ENCODE data around the gene NR6A1.
A peak's percentile ranks its signal among the peaks of the same experiment; 100 is the strongest.
"Not testable (repeated sequence)": the region's sequence is repeated elsewhere in the genome, so short reads cannot be mapped to it uniquely, and the experiment has no call there.

NR6A1 gene

DNA sequence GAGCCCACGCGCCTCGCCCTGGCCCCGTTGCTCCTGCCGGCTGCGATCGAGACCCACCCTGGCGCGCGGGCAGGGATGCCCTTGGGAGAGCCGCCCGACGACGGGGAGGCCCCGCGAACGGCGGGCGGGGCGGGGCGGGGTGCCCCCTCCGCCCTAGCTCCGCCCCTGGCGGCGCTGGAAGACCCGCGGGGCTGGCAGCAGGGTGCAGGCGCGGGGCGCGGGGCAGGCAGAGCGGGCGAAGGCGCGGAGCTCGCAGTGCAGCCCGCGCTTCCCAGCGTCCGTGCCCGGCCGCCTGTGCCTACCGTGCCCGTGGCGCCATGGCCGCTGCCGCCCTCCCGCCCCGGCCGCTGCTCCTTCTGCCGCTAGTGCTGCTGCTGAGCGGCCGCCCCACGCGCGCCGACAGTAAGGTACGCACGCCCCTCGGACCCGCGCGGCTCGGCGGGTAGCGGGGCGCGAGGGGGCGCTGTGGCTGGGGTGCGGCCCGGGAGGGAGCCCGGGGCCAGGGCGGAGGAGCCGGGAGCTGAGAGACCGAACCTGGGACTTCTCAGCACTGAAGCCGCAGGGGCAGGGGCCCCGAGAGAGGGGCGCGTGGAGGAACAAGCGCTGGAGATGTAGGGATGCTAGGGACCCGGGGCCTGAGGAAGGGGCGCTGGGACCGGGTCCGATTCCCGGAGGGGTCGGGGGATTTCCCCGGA is 6.0 kb upstream of the NR6A1 start, which contains the start of gene OLFML2A:
Gene OLFML2A, plus strand, starts transcription at position 180 of the 695 bp plus-strand sequence. Its CDS starts 138 bp downstream, at position 318.
- no peaks in the 10 kb centered on the region; the same call in 1 of the 2 replicates for H3K27me3 ChIP-seq (replicated peaks; ENCODE audit: control insufficient read depth, insufficient read depth, low read length)
- TF ChIP-seq, protein P1, sequence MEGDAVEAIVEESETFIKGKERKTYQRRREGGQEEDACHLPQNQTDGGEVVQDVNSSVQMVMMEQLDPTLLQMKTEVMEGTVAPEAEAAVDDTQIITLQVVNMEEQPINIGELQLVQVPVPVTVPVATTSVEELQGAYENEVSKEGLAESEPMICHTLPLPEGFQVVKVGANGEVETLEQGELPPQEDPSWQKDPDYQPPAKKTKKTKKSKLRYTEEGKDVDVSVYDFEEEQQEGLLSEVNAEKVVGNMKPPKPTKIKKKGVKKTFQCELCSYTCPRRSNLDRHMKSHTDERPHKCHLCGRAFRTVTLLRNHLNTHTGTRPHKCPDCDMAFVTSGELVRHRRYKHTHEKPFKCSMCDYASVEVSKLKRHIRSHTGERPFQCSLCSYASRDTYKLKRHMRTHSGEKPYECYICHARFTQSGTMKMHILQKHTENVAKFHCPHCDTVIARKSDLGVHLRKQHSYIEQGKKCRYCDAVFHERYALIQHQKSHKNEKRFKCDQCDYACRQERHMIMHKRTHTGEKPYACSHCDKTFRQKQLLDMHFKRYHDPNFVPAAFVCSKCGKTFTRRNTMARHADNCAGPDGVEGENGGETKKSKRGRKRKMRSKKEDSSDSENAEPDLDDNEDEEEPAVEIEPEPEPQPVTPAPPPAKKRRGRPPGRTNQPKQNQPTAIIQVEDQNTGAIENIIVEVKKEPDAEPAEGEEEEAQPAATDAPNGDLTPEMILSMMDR (IDR thresholded peaks at IDR 0.05; ENCODE audit: insufficient read depth, low read length, poor library complexity, severe bottlenecking), result no peak
- H3K36me3 ChIP-seq (ENCODE audit: control insufficient read depth, insufficient read depth, low read length), result no peaks in the 10 kb centered on the region
- H3K4me3 ChIP-seq (replicated peaks; ENCODE audit: low read depth, low read length), result peak within 1 kb of the TSS; percentile 54
- DNase-seq (ENCODE audit: extremely low read depth, insufficient read length), result peak; percentile 46

- Histone ChIP-seq H3K27me3 (replicated peaks; ENCODE audit: control insufficient read depth, insufficient read depth, low read length) (no peaks in the 10 kb centered on the region; the same call in 1 of the 2 replicates), H3K4me3 (replicated peaks; ENCODE audit: low read depth, low read length) (peak overlapping the region; percentile 54), H3K36me3 (ENCODE audit: control insufficient read depth, insufficient read depth, low read length) (no peaks in the 10 kb centered on the region)
- TF ChIP-seq, protein P1 (IDR thresholded peaks at IDR 0.05; ENCODE audit: insufficient read depth, low read length, poor library complexity, severe bottlenecking), result no peak
- DNase-seq (ENCODE audit: extremely low read depth, insufficient read length), result no peak
These were observed 5.5 kb upstream of the NR6A1 start for GRCh38 chr9:124776618-124776953.

- Histone ChIP-seq H3K36me3 (ENCODE audit: control insufficient read depth, insufficient read depth, low read length) (no peaks in the 10 kb centered on the region), H3K4me3 (replicated peaks; ENCODE audit: low read depth, low read length) (no peak overlapping the region), H3K27me3 (replicated peaks; ENCODE audit: control insufficient read depth, insufficient read depth, low read length) (no peaks in the 10 kb centered on the region; the same call in 1 of the 2 replicates)
- TF ChIP-seq, protein P1 (IDR thresholded peaks at IDR 0.05; ENCODE audit: insufficient read depth, low read length, poor library complexity, severe bottlenecking), result peak; percentile 85
- DNase-seq (ENCODE audit: extremely low read depth, insufficient read length), result peak; percentile 65
These were observed 3.2 kb upstream of the NR6A1 start for GRCh38 chr9:124774129-124774978.

GRCh38 chr9:124773473-124774128 is 2.5 kb upstream of the NR6A1 start:
- TF ChIP-seq, protein P1 (IDR thresholded peaks at IDR 0.05; ENCODE audit: insufficient read depth, low read length, poor library complexity, severe bottlenecking), result no peak

DNA sequence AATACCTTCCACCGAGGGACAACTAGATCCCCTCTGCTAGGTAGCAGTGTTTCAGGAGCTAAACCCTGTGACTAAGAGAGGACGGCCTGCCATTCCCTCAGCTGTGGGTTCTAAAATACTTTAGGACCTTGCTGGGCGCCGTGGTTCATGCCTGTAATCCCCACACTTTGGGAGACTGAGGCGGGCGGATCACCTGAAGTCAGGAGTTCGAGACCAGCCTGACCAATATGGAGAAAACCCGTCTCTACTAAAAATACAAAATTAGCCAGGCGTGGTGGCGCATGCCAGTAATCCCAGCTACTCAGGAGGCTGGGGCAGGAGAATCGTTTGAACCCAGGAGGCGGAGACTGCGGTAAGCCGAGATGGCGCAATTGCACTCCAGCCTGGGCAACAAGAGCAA is 1.8 kb upstream of the NR6A1 start:
- not testable (repeated sequence) for H3K36me3 ChIP-seq (ENCODE audit: control insufficient read depth, insufficient read depth, low read length); H3K4me3 ChIP-seq (replicated peaks; ENCODE audit: low read depth, low read length); DNase-seq (ENCODE audit: extremely low read depth, insufficient read length); H3K27me3 ChIP-seq (replicated peaks; ENCODE audit: control insufficient read depth, insufficient read depth, low read length)

More at GRCh38 chr9:124773473-124774128, 2.5 kb upstream of the NR6A1 start:
- DNase-seq (ENCODE audit: extremely low read depth, insufficient read length), result no peak
- Histone ChIP-seq H3K4me3 (replicated peaks; ENCODE audit: low read depth, low read length) (no peak overlapping the region), H3K36me3 (ENCODE audit: control insufficient read depth, insufficient read depth, low read length) (no peaks in the 10 kb centered on the region), H3K27me3 (replicated peaks; ENCODE audit: control insufficient read depth, insufficient read depth, low read length) (no peaks in the 10 kb centered on the region; the same call in 1 of the 2 replicates)
